Esophagus squamous epithelium (tissue), 5 donors: ENCODE data around the gene NTSR2. TPM values are rescaled to one million over a fixed set of nuclear protein-coding genes. Genes with fewer than 3 reads are reported as not detected.

ENCODE experiments used
- DNase-seq: peaks from one replicate; lab custom pipeline; 2025; lab: John Stamatoyannopoulos, UW
- H3K27ac ChIP-seq, 4 donors: fragments of 200-600 bp; sonication (generic); one replicate each; pipeline ENCODE4 v1.5.1; 2016 to 2019; ENCODE audit warnings: mild to moderate bottlenecking in 1 of 4
- H3K27me3 ChIP-seq, 4 donors: fragments of 200-600 bp; sonication (generic); 1 replicate in 3 of 4; 2 replicates in 1 of 4; pipeline versions ENCODE4 v1.5.1 to v1.6.0; 2017 to 2021; ENCODE audit warnings: antibody characterized with exemption in 1 of 4
- H3K36me3 ChIP-seq, 3 donors: fragments of 200-600 bp; sonication (generic); one replicate each; pipeline ENCODE4 v1.5.1; 2016 to 2019
- H3K4me1 ChIP-seq, 3 donors: fragments of 200-600 bp; sonication (generic); one replicate each; pipeline ENCODE4 v1.5.1; 2017 to 2019
- H3K4me3 ChIP-seq, 4 donors: fragments of 200-600 bp; sonication (generic); 1 replicate in 3 of 4; 2 replicates in 1 of 4; pipeline ENCODE4 v1.5.1; 2016 to 2019; ENCODE audit warnings: mild to moderate bottlenecking in 2 of 4, moderate library complexity in 1 of 4
- H3K9me3 ChIP-seq, 3 donors: fragments of 200-600 bp; sonication (generic); one replicate each; pipeline ENCODE4 v1.5.1; 2016 to 2019
- POLR2A ChIP-seq, 4 donors: fragments of 450-650 bp; IDR thresholded peaks; one replicate each; pipeline ENCODE4 v1.6.1; 2017; ENCODE audit warnings: antibody characterized with exemption in 4 of 4, mild to moderate bottlenecking in 4 of 4, moderate library complexity in 3 of 4
- WGBS, 2 donors: methylation state at CpG; one replicate each; pipeline ENCODE4 v1.1.5; 2018; 5-methylcytosine and 5-hydroxymethylcytosine counted together
- intact Hi-C: fragments of 100-400 bp; cut with DNase I; formaldehyde crosslinking; loops from one replicate; pipeline ENCODE4 v1.15.0; 2022
- total RNA-seq, 4 donors: library from RNA; depleted of rRNA; stranded (reverse); fragments of >200 nt; gene quantifications; one replicate each; pipeline ENCODE4 v1.1.0, GENCODE V29; 2016
- TF ChIP-seq, protein P1 (sequence below), 6 experiments: fragments of 450-650 bp in 4 of 6; fragments of 200-600 bp in 2 of 6; sonication (generic) in 2 of 6; IDR thresholded peaks; one replicate each; pipeline ENCODE4 v1.5.1; 2016 to 2019; ENCODE audit warnings: antibody characterized with exemption in 6 of 6, mild to moderate bottlenecking in 4 of 6, moderate library complexity in 4 of 6
- donor health status: DM: yes; HTN: yes; CAD: no.

The NTSR2 gene
- total RNA-seq, 4 donors from 2014 or later, result not detected

DNA sequence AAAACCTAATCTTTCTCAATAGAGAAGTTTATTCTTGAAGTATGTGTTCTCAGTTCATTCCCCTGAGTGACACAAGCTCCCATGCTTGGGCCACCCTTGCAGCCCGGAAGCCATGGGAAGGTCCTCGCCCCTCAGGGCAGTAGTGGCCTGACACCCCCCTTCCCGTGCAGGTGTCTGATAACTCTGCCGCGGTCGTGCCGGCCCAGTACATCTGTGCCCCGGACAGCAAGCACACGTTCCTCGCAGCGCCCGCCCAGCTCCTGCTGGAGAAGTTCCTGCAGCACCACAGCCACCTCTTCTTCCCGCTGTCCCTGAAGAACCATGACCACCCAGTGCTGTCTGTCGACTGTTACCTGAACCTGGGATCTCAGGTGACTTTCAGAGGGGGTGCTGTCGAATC, 32.4 kb downstream of the NTSR2 start:
- Histone ChIP-seq H3K4me1 (no peaks in the 10 kb centered on the region), H3K9me3 (no peaks in the 10 kb centered on the region), H3K27ac (no peak overlapping the region), H3K4me3 (no peak overlapping the region), H3K27me3 (peaks cover 0 to 4% (median 0%) of the 10 kb centered on the region in 4 donors), H3K36me3 (no peaks in the 10 kb centered on the region)
- no peak for DNase-seq
- no peak for TF ChIP-seq POLR2A (IDR thresholded peaks at IDR 0.05)
- TF ChIP-seq, protein P1, sequence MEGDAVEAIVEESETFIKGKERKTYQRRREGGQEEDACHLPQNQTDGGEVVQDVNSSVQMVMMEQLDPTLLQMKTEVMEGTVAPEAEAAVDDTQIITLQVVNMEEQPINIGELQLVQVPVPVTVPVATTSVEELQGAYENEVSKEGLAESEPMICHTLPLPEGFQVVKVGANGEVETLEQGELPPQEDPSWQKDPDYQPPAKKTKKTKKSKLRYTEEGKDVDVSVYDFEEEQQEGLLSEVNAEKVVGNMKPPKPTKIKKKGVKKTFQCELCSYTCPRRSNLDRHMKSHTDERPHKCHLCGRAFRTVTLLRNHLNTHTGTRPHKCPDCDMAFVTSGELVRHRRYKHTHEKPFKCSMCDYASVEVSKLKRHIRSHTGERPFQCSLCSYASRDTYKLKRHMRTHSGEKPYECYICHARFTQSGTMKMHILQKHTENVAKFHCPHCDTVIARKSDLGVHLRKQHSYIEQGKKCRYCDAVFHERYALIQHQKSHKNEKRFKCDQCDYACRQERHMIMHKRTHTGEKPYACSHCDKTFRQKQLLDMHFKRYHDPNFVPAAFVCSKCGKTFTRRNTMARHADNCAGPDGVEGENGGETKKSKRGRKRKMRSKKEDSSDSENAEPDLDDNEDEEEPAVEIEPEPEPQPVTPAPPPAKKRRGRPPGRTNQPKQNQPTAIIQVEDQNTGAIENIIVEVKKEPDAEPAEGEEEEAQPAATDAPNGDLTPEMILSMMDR (IDR thresholded peaks at IDR 0.05), result no peak
- 93 to 95% methylated on average over 6 to 12 of the region's 15 CpGs for WGBS, 2 donors
- intact Hi-C loops, result no loop called here

DNA sequence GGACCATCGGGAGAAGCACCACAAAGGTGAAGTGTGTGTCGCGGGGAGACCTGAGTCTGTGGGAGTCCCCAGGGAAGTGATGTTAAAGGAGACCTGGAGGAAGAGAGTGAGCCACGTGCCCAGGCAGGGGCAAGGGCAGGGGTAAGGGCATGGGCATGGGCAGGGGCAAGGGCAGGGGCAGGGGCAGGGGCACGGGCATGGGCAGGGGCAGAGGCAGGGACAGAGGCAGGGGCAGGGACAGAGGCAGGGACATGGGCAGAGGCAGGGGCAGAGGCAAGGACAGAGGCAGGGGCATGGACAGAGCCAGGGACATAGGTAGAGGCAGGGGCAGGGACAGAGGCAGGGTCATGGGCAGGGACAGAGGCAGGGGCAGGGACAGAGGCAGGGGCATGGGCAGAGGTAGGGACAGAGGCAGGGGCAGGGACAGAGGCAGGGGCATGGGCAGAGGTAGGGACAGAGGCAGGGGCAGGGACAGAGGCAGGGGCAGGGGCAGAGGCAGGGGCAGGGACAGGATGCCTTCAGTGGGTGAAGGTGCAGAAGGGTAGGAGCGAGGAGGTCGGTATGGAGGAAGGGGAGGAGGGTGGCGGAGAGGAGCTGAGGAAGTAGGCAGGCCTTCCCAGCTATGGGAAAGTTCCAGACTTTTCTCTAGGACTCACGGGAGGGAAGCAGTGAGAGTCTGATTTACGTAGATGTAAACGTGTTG, 33.3 kb downstream of the NTSR2 start:
- no peak for DNase-seq
- intact Hi-C loops, result no loop called here

DNA sequence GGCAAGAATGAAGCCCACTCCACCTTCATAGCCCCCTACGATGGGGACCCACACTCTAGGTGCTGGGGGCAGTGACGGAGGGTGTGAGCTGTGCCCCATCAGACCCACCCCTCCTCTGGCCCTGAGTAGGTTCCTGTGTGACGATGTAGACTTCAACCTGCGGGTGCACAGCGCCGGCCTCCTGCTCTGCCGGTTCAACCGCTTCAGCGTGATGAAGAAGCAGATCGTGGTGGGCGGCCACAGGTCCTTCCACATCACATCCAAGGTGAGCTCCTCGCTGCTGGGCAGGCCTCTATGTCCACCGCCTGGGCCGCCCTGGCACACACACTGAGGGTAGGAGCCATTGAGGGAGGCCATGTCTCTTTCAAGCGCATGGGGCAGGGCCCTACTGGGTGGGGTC, 34.9 kb downstream of the NTSR2 start:
- WGBS, 2 donors, result 90% methylated on average over 14 of the region's 15 CpGs; no CpG with 5 or more reads in 1 of the 2 donors
- Histone ChIP-seq H3K36me3 (no peaks in the 10 kb centered on the region), H3K27me3 (peaks cover 0 to 4% (median 0%) of the 10 kb centered on the region in 4 donors), H3K4me3 (no peak overlapping the region), H3K4me1 (no peaks in the 10 kb centered on the region), H3K9me3 (no peaks in the 10 kb centered on the region), H3K27ac (no peak overlapping the region)
- intact Hi-C loops, result no loop called here
- TF ChIP-seq, protein P1 (IDR thresholded peaks at IDR 0.05), result no peak
- no peak for TF ChIP-seq POLR2A (IDR thresholded peaks at IDR 0.05)
- no peak for DNase-seq

More for the DNA sequence above, 33.3 kb downstream of the NTSR2 start:
- no peaks in the 10 kb centered on the region for H3K36me3 ChIP-seq
- no peaks in the 10 kb centered on the region for H3K4me1 ChIP-seq
- H3K4me3 ChIP-seq, result no peak overlapping the region
- H3K9me3 ChIP-seq, result no peaks in the 10 kb centered on the region
- WGBS, 2 donors, result 73 to 75% methylated on average over 11 of the region's 11 CpGs
- no peak overlapping the region for H3K27ac ChIP-seq
- no peak for TF ChIP-seq POLR2A (IDR thresholded peaks at IDR 0.05)
- TF ChIP-seq, protein P1 (IDR thresholded peaks at IDR 0.05), result no peak
- H3K27me3 ChIP-seq, result peaks cover 0 to 4% (median 0%) of the 10 kb centered on the region in 4 donors

DNA sequence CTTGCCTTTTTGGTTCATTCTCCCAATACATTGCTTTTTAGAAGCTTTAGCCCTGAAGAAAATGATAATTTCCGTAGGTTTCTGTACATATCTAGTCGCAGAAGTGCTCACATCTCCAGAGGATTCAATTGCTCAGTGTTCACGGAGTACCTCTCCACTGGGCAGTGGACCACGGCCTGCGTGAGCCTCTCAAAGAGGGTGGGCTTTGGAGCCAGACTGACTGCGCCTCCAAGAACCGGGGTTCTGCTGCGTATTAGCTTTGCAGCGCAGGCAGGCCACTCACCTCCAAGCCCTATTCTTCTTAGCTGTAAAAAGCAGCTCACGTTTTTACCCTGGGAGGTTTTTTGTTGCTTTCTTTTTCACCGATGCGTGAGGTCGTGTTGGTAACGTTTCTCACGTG, 35.4 kb downstream of the NTSR2 start:
- no peaks in the 10 kb centered on the region for H3K36me3 ChIP-seq
- H3K9me3 ChIP-seq, result no peaks in the 10 kb centered on the region
- no peak overlapping the region for H3K4me3 ChIP-seq
- H3K4me1 ChIP-seq, result no peaks in the 10 kb centered on the region
- TF ChIP-seq POLR2A (IDR thresholded peaks at IDR 0.05), result no peak
- 78 to 88% methylated on average over 14 of the region's 15 CpGs for WGBS, 2 donors
- intact Hi-C loops, result no loop called here
- peaks cover 0 to 4% (median 0%) of the 10 kb centered on the region in 4 donors for H3K27me3 ChIP-seq
- H3K27ac ChIP-seq, result no peak overlapping the region
- DNase-seq, result no peak

DNA sequence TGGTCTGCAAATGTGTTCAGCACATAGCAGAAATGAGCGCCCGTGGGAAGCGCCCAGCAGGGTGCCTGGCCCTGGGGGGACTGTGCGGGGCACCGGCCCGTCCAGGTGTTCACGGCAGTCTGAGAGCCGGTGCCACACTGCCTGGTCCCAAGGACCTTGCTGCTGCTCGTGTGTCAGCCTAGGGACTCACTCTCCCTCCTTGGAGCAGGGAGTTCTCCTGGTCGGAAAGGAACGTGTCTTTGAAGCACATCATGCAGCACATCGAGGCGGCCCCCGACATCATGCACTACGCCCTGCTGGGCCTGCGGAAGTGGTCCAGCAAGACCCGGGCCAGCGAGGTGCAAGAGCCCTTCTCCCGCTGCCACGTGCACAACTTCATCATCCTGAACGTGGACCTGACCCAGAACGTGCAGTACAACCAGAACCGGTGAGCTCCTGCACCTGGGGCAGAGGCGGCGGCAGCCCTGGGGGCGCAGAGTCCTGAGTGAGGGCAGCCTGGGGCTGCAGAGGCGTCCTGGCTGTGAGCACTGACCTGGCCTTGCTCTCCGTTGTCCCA, 36.0 kb downstream of the NTSR2 start:
- Histone ChIP-seq H3K27me3 (peaks cover 0 to 4% (median 0%) of the 10 kb centered on the region in 4 donors), H3K36me3 (no peaks in the 10 kb centered on the region), H3K4me3 (no peak overlapping the region), H3K27ac (no peak overlapping the region), H3K4me1 (no peaks in the 10 kb centered on the region), H3K9me3 (no peaks in the 10 kb centered on the region)
- DNase-seq, result no peak
- 88 to 94% methylated on average over 8 to 21 of the region's 28 CpGs for WGBS, 2 donors
- no peak for TF ChIP-seq POLR2A (IDR thresholded peaks at IDR 0.05)
- TF ChIP-seq, protein P1 (IDR thresholded peaks at IDR 0.05), result no peak
- intact Hi-C loops, result no loop called here
